NCI-H1105 (cell line): Measurements from ENCODE around the gene C11orf58.

Source experiments
- DNase-seq: peaks from one replicate; lab custom pipeline; 2025; lab: John Stamatoyannopoulos, UW

The C11orf58 gene

GRCh38 chr11:16804104-16804947 lies 65.9 kb downstream of the C11orf58 start:
- DNase-seq = no peak

- no peak for DNase-seq
Measured at GRCh38 chr11:16805938-16806337, 67.5 kb downstream of the C11orf58 start.

GRCh38 chr11:16806791-16807190 lies 68.3 kb downstream of the C11orf58 start:
- DNase-seq = no peak

GRCh38 chr11:16807306-16807705 lies 68.9 kb downstream of the C11orf58 start:
- no peak for DNase-seq
